B cell (primary cell): Measurements from ENCODE around the gene PIK3R4. TPM values are rescaled to one million over a fixed set of nuclear protein-coding genes. Genes with fewer than 3 reads are reported as not detected.

Experiments used
- ATAC-seq: fragments of 200-7000 bp; cut with Tn5 transposase; one replicate; pipeline ENCODE4 v1.10.0; 2021; ENCODE audit warnings: low read depth, mild to moderate bottlenecking, moderate number of reproducible peaks, moderate library complexity
- CTCF ChIA-PET: fragments of 350-600 bp; sonication (Branson Sonifier 250); formaldehyde crosslinking; loops from one replicate; lab custom pipeline; 2021; ENCODE audit warnings: antibody characterized with exemption, inconsistent platforms; lab: Charles Lee
- POLR2A ChIA-PET: fragments of 350-600 bp; sonication (Branson Sonifier 250); formaldehyde crosslinking; loops from one replicate; lab custom pipeline; 2021; ENCODE audit warnings: antibody characterized with exemption; lab: Charles Lee
- DNase-seq: peaks from one replicate; pipeline ENCODE4 v3.0.0; 2013
- H2AFZ ChIP-seq: 2 replicates; pipeline ENCODE4 v1.6.1; 2012; ENCODE audit warnings: mild to moderate bottlenecking, low read depth, low read length; ENCODE audit not compliant: insufficient read depth, poor library complexity, severe bottlenecking
- H3K27ac ChIP-seq, 2 donors: 1 replicate in 1 of 2; 2 replicates in 1 of 2; pipeline ENCODE4 v1.5.1; 2012 to 2013; ENCODE audit warnings: low read length in 2 of 2, mild to moderate bottlenecking in 2 of 2, moderate library complexity in 1 of 2
- H3K27me3 ChIP-seq, 4 experiments: fragments of 200-600 bp in 1 of 4; sonication (generic) in 1 of 4; replicated peaks in 1 of 4; 1 replicate in 2 of 4; 2 replicates in 2 of 4; pipeline versions ENCODE4 v1.6.1 to v1.7.0; 2013 to 2016; ENCODE audit warnings: low read length in 3 of 4, mild to moderate bottlenecking in 2 of 4, mixed read lengths in 1 of 4, moderate library complexity in 1 of 4; ENCODE audit not compliant: insufficient read depth in 4 of 4, control insufficient read depth in 3 of 4; ENCODE audit errors: control extremely low read depth in 1 of 4
- H3K36me3 ChIP-seq, 2 experiments: replicated peaks in 1 of 2; 1 replicate in 1 of 2; 2 replicates in 1 of 2; pipeline versions ENCODE4 v1.6.1 to v1.7.1; 2013; ENCODE audit warnings: low read length in 1 of 2; ENCODE audit not compliant: insufficient read depth in 2 of 2, control insufficient read depth in 1 of 2; ENCODE audit errors: control extremely low read depth in 1 of 2, extremely low read depth in 1 of 2
- H3K4me1 ChIP-seq, 2 donors: fragments of 200-600 bp in 1 of 2; sonication (generic) in 1 of 2; 1 replicate in 1 of 2; 2 replicates in 1 of 2; pipeline versions ENCODE4 v1.5.1 to v1.6.1; 2013 to 2017; ENCODE audit warnings: low read length in 2 of 2; ENCODE audit not compliant: control insufficient read depth in 2 of 2, insufficient read depth in 2 of 2
- H3K4me2 ChIP-seq: replicated peaks from 2 replicates; pipeline ENCODE3; 2012; ENCODE audit warnings: mild to moderate bottlenecking, low read depth, low read length; ENCODE audit not compliant: poor library complexity, severe bottlenecking
- H3K4me3 ChIP-seq, 5 experiments: fragments of 200-600 bp in 1 of 5; sonication (generic) in 1 of 5; 1 replicate in 3 of 5; 2 replicates in 2 of 5; pipeline versions ENCODE4 v1.5.1 to v1.7.0; 2011 to 2016; ENCODE audit warnings: low read length in 4 of 5, mild to moderate bottlenecking in 4 of 5, low read depth in 2 of 5, control low read depth in 1 of 5, moderate library complexity in 1 of 5; ENCODE audit not compliant: insufficient read depth in 1 of 5; ENCODE audit errors: control extremely low read depth in 1 of 5, extremely low read depth in 1 of 5
- H3K79me2 ChIP-seq: fragments of 200-600 bp; sonication (generic); one replicate; pipeline ENCODE4 v1.6.0; 2016; ENCODE audit warnings: low read length; ENCODE audit not compliant: control insufficient read depth, insufficient read depth
- H3K9ac ChIP-seq: fragments of 200-600 bp; sonication (generic); 2 replicates; pipeline ENCODE4 v1.6.1; 2017; ENCODE audit warnings: mild to moderate bottlenecking, low read length, moderate library complexity
- H3K9me3 ChIP-seq, 3 donors: one replicate each; pipeline versions ENCODE4 v1.6.1 to v1.7.1; 2013; ENCODE audit warnings: low read length in 2 of 3; ENCODE audit not compliant: control insufficient read depth in 2 of 3, insufficient read depth in 1 of 3; ENCODE audit errors: control extremely low read depth in 1 of 3
- H4K20me1 ChIP-seq: 2 replicates; pipeline ENCODE4 v1.6.0; 2012; ENCODE audit warnings: mild to moderate bottlenecking, low read length; ENCODE audit not compliant: insufficient read depth, control insufficient read depth, poor library complexity, severe bottlenecking
- H3K27ac Mint-ChIP-seq: one replicate; pipeline ENCODE4 v1.8.0; 2021; ENCODE audit warnings: mixed read lengths
- H3K27me3 Mint-ChIP-seq: one replicate; pipeline ENCODE4 v1.8.0; 2021; ENCODE audit warnings: mixed read lengths
- H3K4me1 Mint-ChIP-seq: one replicate; pipeline ENCODE4 v1.8.0; 2021; ENCODE audit warnings: mixed read lengths
- H3K4me3 Mint-ChIP-seq: one replicate; pipeline ENCODE4 v1.8.0; 2021; ENCODE audit warnings: mixed read lengths
- H3K9me3 Mint-ChIP-seq: one replicate; pipeline ENCODE4 v1.8.0; 2022; ENCODE audit warnings: mixed read lengths; ENCODE audit not compliant: insufficient read depth
- EZH2 ChIP-seq: IDR thresholded peaks from 2 replicates; pipeline ENCODE4 v1.6.1; 2012; ENCODE audit warnings: borderline replicate concordance, low read depth, mild to moderate bottlenecking, moderate library complexity, low read length; ENCODE audit not compliant: insufficient read depth, poor library complexity, severe bottlenecking
- WGBS: methylation state at CpG from one replicate; pipeline ENCODE4 v1.1.5; 2013; ENCODE audit warnings: missing lambda C conversion rate; ENCODE audit not compliant: insufficient coverage; 5-methylcytosine and 5-hydroxymethylcytosine counted together
- intact Hi-C: fragments of 100-400 bp; cut with micrococcal nuclease; formaldehyde crosslinking; loops from one replicate; pipeline ENCODE4 v1.10.0; 2022
- polyA plus RNA-seq: library from polyadenylated mRNA; depleted of rRNA; stranded (reverse); fragments of >200 nt; gene quantifications from 2 replicates; pipeline ENCODE4 v1.2.3, GENCODE V29; 2012
- total RNA-seq, 2 donors: library from RNA; stranded (reverse); fragments of 120-200 nt in 1 of 2; gene quantifications; 1 replicate in 1 of 2; 2 replicates in 1 of 2; pipeline versions ENCODE4 v1.2.3 to v1.2.4, GENCODE V29; 2013 to 2022
- TF ChIP-seq, protein P1 (sequence below): fragments of 200-600 bp; IDR thresholded peaks from one replicate; pipeline ENCODE4 v1.8.0; 2022; ENCODE audit warnings: antibody characterized with exemption, mild to moderate bottlenecking

PIK3R4 gene
- total and polyA plus RNA-seq, 2 donors (not counting 1 experiment from before 2014, with no cell fraction given), result 23.9 to 27.1 TPM

DNA sequence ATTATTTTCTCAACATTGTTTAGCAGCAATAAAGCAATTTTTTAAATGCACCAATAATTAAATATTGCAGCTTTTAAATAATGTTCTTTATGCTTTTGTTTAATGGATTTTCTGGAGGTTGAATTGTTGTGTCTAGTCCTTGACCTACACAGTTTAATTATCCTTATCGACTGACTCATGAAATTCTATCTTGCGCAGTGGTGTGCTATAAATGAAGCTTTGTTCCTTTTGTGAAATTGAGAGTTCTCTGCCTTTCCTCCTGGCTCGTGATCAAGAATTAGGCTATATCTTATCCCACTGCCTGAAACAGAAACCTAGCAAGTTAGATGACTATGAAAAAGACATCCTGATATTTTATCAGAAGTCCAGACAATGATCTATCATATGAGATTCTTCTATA lies 37.0 kb upstream of the PIK3R4 start:
- Histone ChIP-seq H3K9ac (no peak overlapping the region), H3K9me3 (no peaks in the 10 kb centered on the region), H3K27ac (no peak overlapping the region), H3K4me3 (no peak overlapping the region), H3K4me1 (no peaks in the 10 kb centered on the region), H2AFZ (no peak overlapping the region), H3K36me3 (no peaks in the 10 kb centered on the region), H3K27me3 (no peaks in the 10 kb centered on the region), H3K4me2 (no peak overlapping the region), H3K79me2 (no peaks in the 10 kb centered on the region), H4K20me1 (no peaks in the 10 kb centered on the region)
- TF ChIP-seq EZH2, result no peak
- TF ChIP-seq, protein P1, sequence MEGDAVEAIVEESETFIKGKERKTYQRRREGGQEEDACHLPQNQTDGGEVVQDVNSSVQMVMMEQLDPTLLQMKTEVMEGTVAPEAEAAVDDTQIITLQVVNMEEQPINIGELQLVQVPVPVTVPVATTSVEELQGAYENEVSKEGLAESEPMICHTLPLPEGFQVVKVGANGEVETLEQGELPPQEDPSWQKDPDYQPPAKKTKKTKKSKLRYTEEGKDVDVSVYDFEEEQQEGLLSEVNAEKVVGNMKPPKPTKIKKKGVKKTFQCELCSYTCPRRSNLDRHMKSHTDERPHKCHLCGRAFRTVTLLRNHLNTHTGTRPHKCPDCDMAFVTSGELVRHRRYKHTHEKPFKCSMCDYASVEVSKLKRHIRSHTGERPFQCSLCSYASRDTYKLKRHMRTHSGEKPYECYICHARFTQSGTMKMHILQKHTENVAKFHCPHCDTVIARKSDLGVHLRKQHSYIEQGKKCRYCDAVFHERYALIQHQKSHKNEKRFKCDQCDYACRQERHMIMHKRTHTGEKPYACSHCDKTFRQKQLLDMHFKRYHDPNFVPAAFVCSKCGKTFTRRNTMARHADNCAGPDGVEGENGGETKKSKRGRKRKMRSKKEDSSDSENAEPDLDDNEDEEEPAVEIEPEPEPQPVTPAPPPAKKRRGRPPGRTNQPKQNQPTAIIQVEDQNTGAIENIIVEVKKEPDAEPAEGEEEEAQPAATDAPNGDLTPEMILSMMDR, result no peak
- no peak overlapping the region for H3K27ac Mint-ChIP-seq
- no peaks in the 10 kb centered on the region for H3K9me3 Mint-ChIP-seq
- CTCF ChIA-PET, result no interaction called here
- POLR2A ChIA-PET, result no interaction called here
- ATAC-seq (no peak), DNase-seq (no peak)
- H3K27me3 Mint-ChIP-seq, result peaks cover 5% of the 10 kb centered on the region
- no peaks in the 10 kb centered on the region for H3K4me1 Mint-ChIP-seq
- no CpG with 5 or more reads among the region's 3 CpGs for WGBS
- intact Hi-C loops, result no loop called here
- no peak overlapping the region for H3K4me3 Mint-ChIP-seq

DNA sequence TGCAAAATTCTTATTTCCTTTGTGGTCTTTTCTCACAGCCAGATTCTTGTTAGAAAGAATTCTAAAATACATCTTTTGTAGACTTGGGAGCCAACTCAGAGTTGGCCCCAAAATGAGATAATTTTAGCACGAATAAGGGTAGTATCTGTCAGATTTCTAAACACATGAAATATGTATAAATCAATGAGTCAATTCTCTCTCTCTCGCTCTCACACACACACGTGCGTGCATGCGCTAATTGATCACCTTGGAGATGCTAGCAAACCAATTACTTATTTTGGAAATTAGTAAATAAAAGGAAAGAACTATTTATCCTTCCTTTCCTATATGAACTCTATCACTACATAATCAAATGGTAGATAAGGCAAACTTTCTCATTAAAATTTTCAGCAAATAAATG lies 32.9 kb upstream of the PIK3R4 start:
- TF ChIP-seq, protein P1, result no peak
- intact Hi-C loops, result no loop called here
- H3K36me3 ChIP-seq, result no peaks in the 10 kb centered on the region
- no peaks in the 10 kb centered on the region for H3K9me3 Mint-ChIP-seq
- H3K27me3 Mint-ChIP-seq, result peaks cover 9% of the 10 kb centered on the region
- H3K4me3 ChIP-seq, result no peak overlapping the region
- no peak for ATAC-seq
- H3K79me2 ChIP-seq, result no peaks in the 10 kb centered on the region
- H3K9me3 ChIP-seq, result no peaks in the 10 kb centered on the region
- H2AFZ ChIP-seq, result no peak overlapping the region
- H3K27ac ChIP-seq, result no peak overlapping the region
- H3K4me2 ChIP-seq, result no peak overlapping the region
- POLR2A ChIA-PET, result no interaction called here
- H3K27ac Mint-ChIP-seq, result no peak overlapping the region
- CTCF ChIA-PET, result no interaction called here
- no peak for DNase-seq
- H3K4me1 Mint-ChIP-seq, result no peaks in the 10 kb centered on the region
- WGBS, result no CpG with 5 or more reads among the region's 5 CpGs
- no peak overlapping the region for H3K4me3 Mint-ChIP-seq
- no peak overlapping the region for H3K9ac ChIP-seq
- no peaks in the 10 kb centered on the region for H3K4me1 ChIP-seq
- H3K27me3 ChIP-seq, result peaks cover 0 to 2% (median 0%) of the 10 kb centered on the region in 4 experiments
- H4K20me1 ChIP-seq, result no peaks in the 10 kb centered on the region
